Immature natural killer cell (primary cell): ENCODE results near the gene INO80. TPM values are rescaled to one million over a fixed set of nuclear protein-coding genes. Genes with fewer than 3 reads are reported as not detected.

Experiments used
- DNase-seq, 3 donors: peaks; one replicate each; pipeline ENCODE4 v3.0.0; 2022; ENCODE audit warnings: mixed read lengths in 1 of 3
- H3K27ac Mint-ChIP-seq, 6 donors: one replicate each; pipeline ENCODE4 v1.8.0; 2020; ENCODE audit warnings: mixed read lengths in 6 of 6, mild to moderate bottlenecking in 5 of 6, inconsistent platforms in 4 of 6, moderate library complexity in 3 of 6
- H3K27me3 Mint-ChIP-seq, 3 donors: one replicate each; pipeline ENCODE4 v1.8.0; 2020 to 2021; ENCODE audit warnings: low read depth in 3 of 3, mild to moderate bottlenecking in 3 of 3, mixed read lengths in 3 of 3, moderate library complexity in 3 of 3, inconsistent platforms in 1 of 3
- H3K36me3 Mint-ChIP-seq, 3 donors: one replicate each; pipeline ENCODE4 v1.8.0; 2020; ENCODE audit warnings: mixed read lengths in 3 of 3, inconsistent platforms in 2 of 3, mild to moderate bottlenecking in 2 of 3
- H3K4me1 Mint-ChIP-seq, 2 donors: one replicate each; pipeline ENCODE4 v1.8.0; 2020; ENCODE audit warnings: inconsistent platforms in 2 of 2, mild to moderate bottlenecking in 2 of 2, mixed read lengths in 2 of 2, moderate library complexity in 1 of 2
- H3K4me3 Mint-ChIP-seq, 5 donors: one replicate each; pipeline ENCODE4 v1.8.0; 2020; ENCODE audit warnings: mild to moderate bottlenecking in 5 of 5, mixed read lengths in 5 of 5, inconsistent platforms in 3 of 5, moderate library complexity in 3 of 5
- H3K9me3 Mint-ChIP-seq, 6 donors: one replicate each; pipeline ENCODE4 v1.8.0; 2020; ENCODE audit warnings: mild to moderate bottlenecking in 6 of 6, mixed read lengths in 6 of 6, inconsistent platforms in 4 of 6, moderate library complexity in 3 of 6
- polyA plus RNA-seq, 3 donors: library from polyadenylated mRNA; unstranded; fragments of 300-500 nt; fragmentation: Illumina TruSeq; gene quantifications; one replicate each; pipeline ENCODE4 v1.2.3, GENCODE V29; 2021

Gene INO80
- polyA plus RNA-seq, 3 donors from 2014 or later = 0.50 to 5.4 (median 2.4) TPM

GRCh38 chr15:41056810-41057209 lies 59.3 kb downstream of the INO80 start:
- no peak for DNase-seq
- Mint-ChIP-seq H3K36me3 (peaks cover 36 to 61% (median 45%) of the 10 kb centered on the region in 3 donors), H3K27me3 (peaks cover 0 to 2% (median 1%) of the 10 kb centered on the region in 3 donors), H3K4me1 (no peaks in the 10 kb centered on the region), H3K4me3 (no peak overlapping the region), H3K27ac (no peak overlapping the region), H3K9me3 (peaks cover 0 to 8% (median 1%) of the 10 kb centered on the region in 6 donors)

- Mint-ChIP-seq H3K36me3 (peaks cover 29 to 58% (median 45%) of the 10 kb centered on the region in 3 donors), H3K4me3 (no peak overlapping the region), H3K27ac (no peak overlapping the region), H3K4me1 (no peaks in the 10 kb centered on the region), H3K9me3 (peaks cover 0 to 2% (median 0%) of the 10 kb centered on the region in 6 donors), H3K27me3 (peaks cover 0 to 2% (median 1%) of the 10 kb centered on the region in 3 donors)
- DNase-seq = no peak
Measured at GRCh38 chr15:41055706-41056105, 60.4 kb downstream of the INO80 start.

GRCh38 chr15:41051139-41051538 lies 64.9 kb downstream of the INO80 start:
- no peak overlapping the region for H3K4me3 Mint-ChIP-seq
- peaks cover 35 to 59% (median 42%) of the 10 kb centered on the region in 3 donors for H3K36me3 Mint-ChIP-seq
- H3K27ac Mint-ChIP-seq = no peak overlapping the region
- no peak for DNase-seq
- H3K9me3 Mint-ChIP-seq = no peaks in the 10 kb centered on the region
- no peaks in the 10 kb centered on the region for H3K4me1 Mint-ChIP-seq
- peaks cover 0 to 2% (median 1%) of the 10 kb centered on the region in 3 donors for H3K27me3 Mint-ChIP-seq

GRCh38 chr15:41048852-41049251 lies 67.2 kb downstream of the INO80 start:
- Mint-ChIP-seq H3K4me3 (no peak overlapping the region), H3K27me3 (no peaks in the 10 kb centered on the region), H3K4me1 (no peaks in the 10 kb centered on the region), H3K27ac (no peak overlapping the region), H3K9me3 (no peaks in the 10 kb centered on the region), H3K36me3 (peaks cover 35 to 63% (median 37%) of the 10 kb centered on the region in 3 donors)
- DNase-seq = no peak

- no peak for DNase-seq
- H3K4me3 Mint-ChIP-seq = no peak overlapping the region
- H3K4me1 Mint-ChIP-seq = no peaks in the 10 kb centered on the region
- peak overlapping the region in 1 of 6 donors; percentile 6 for H3K27ac Mint-ChIP-seq
- peaks cover 31 to 62% (median 36%) of the 10 kb centered on the region in 3 donors for H3K36me3 Mint-ChIP-seq
- H3K27me3 Mint-ChIP-seq = no peaks in the 10 kb centered on the region
- no peaks in the 10 kb centered on the region for H3K9me3 Mint-ChIP-seq
Measured at GRCh38 chr15:41048397-41048796, 67.7 kb downstream of the INO80 start.

GRCh38 chr15:41047474-41047873 lies 68.6 kb downstream of the INO80 start:
- Mint-ChIP-seq H3K27me3 (no peaks in the 10 kb centered on the region), H3K4me1 (no peaks in the 10 kb centered on the region), H3K36me3 (peaks cover 28 to 64% (median 36%) of the 10 kb centered on the region in 3 donors), H3K27ac (peak overlapping the region in 1 of 6 donors; percentile 9), H3K4me3 (no peak overlapping the region), H3K9me3 (no peaks in the 10 kb centered on the region)
- DNase-seq = no peak

GRCh38 chr15:41043276-41043951 lies 72.7 kb downstream of the INO80 start:
- Mint-ChIP-seq H3K27ac (peak overlapping the region in 1 of 6 donors; percentile 51), H3K4me3 (no peak overlapping the region), H3K36me3 (peaks cover 17 to 47% (median 29%) of the 10 kb centered on the region in 3 donors), H3K9me3 (no peaks in the 10 kb centered on the region), H3K27me3 (no peaks in the 10 kb centered on the region), H3K4me1 (peaks cover 0 to 1% of the 10 kb centered on the region in 2 donors)
- no peak for DNase-seq

GRCh38 chr15:41042851-41043250 lies 73.2 kb downstream of the INO80 start:
- Mint-ChIP-seq H3K36me3 (peaks cover 17 to 49% (median 29%) of the 10 kb centered on the region in 3 donors), H3K27ac (no peak overlapping the region), H3K27me3 (no peaks in the 10 kb centered on the region), H3K9me3 (no peaks in the 10 kb centered on the region), H3K4me1 (peaks cover 0 to 1% of the 10 kb centered on the region in 2 donors), H3K4me3 (no peak overlapping the region)
- DNase-seq = no peak

GRCh38 chr15:41039121-41039520 lies 77.0 kb downstream of the INO80 start:
- Mint-ChIP-seq H3K4me1 (peaks cover 1 to 7% of the 10 kb centered on the region in 2 donors), H3K27ac (no peak overlapping the region)

GRCh38 chr15:41032079-41032328 lies 84.1 kb downstream of the INO80 start:
- Mint-ChIP-seq H3K27ac (no peak overlapping the region), H3K4me3 (no peak overlapping the region), H3K4me1 (peaks cover 7 to 30% of the 10 kb centered on the region in 2 donors), H3K36me3 (peaks cover 9 to 23% (median 15%) of the 10 kb centered on the region in 3 donors), H3K27me3 (peaks cover 0 to 3% (median 2%) of the 10 kb centered on the region in 3 donors), H3K9me3 (no peaks in the 10 kb centered on the region)
- no peak for DNase-seq

More at GRCh38 chr15:41039121-41039520, 77.0 kb downstream of the INO80 start:
- no peak overlapping the region for H3K4me3 Mint-ChIP-seq
- peaks cover 9 to 32% (median 20%) of the 10 kb centered on the region in 3 donors for H3K36me3 Mint-ChIP-seq
- H3K27me3 Mint-ChIP-seq = no peaks in the 10 kb centered on the region
- H3K9me3 Mint-ChIP-seq = no peaks in the 10 kb centered on the region
- no peak for DNase-seq

GRCh38 chr15:41031232-41032078 lies 84.6 kb downstream of the INO80 start:
- peaks cover 14 to 28% (median 15%) of the 10 kb centered on the region in 3 donors for H3K36me3 Mint-ChIP-seq
- H3K27me3 Mint-ChIP-seq = peaks cover 0 to 3% (median 2%) of the 10 kb centered on the region in 3 donors
- H3K4me3 Mint-ChIP-seq = peak overlapping the region in 1 of 5 donors; percentile 20
- no peak for DNase-seq
- H3K27ac Mint-ChIP-seq = peak overlapping the region in 3 of 6 donors; percentile 10 to 69 (median 56)
- H3K4me1 Mint-ChIP-seq = peaks cover 7 to 27% of the 10 kb centered on the region in 2 donors
- no peaks in the 10 kb centered on the region for H3K9me3 Mint-ChIP-seq

GRCh38 chr15:41028853-41029252 lies 87.2 kb downstream of the INO80 start:
- peaks cover 2 to 5% (median 2%) of the 10 kb centered on the region in 3 donors for H3K27me3 Mint-ChIP-seq
- no peaks in the 10 kb centered on the region for H3K9me3 Mint-ChIP-seq
- no peak overlapping the region for H3K27ac Mint-ChIP-seq
- no peak for DNase-seq
- H3K4me1 Mint-ChIP-seq = peaks cover 7 to 23% of the 10 kb centered on the region in 2 donors
- H3K4me3 Mint-ChIP-seq = no peak overlapping the region
- peaks cover 12 to 45% (median 16%) of the 10 kb centered on the region in 3 donors for H3K36me3 Mint-ChIP-seq

GRCh38 chr15:41025393-41025792 lies 90.7 kb downstream of the INO80 start:
- Mint-ChIP-seq H3K4me3 (no peak overlapping the region), H3K36me3 (peaks cover 9 to 43% (median 23%) of the 10 kb centered on the region in 3 donors), H3K9me3 (no peaks in the 10 kb centered on the region), H3K27me3 (peaks cover 0 to 2% (median 2%) of the 10 kb centered on the region in 3 donors), H3K4me1 (no peaks in the 10 kb centered on the region), H3K27ac (no peak overlapping the region)
- no peak for DNase-seq

- Mint-ChIP-seq H3K36me3 (peaks cover 9 to 45% (median 25%) of the 10 kb centered on the region in 3 donors), H3K4me1 (no peaks in the 10 kb centered on the region), H3K27me3 (peaks cover 0 to 2% (median 2%) of the 10 kb centered on the region in 3 donors), H3K4me3 (no peak overlapping the region), H3K27ac (peak overlapping the region in 2 of 6 donors; percentile 7), H3K9me3 (no peaks in the 10 kb centered on the region)
- DNase-seq = no peak
Measured at GRCh38 chr15:41024885-41025284, 91.2 kb downstream of the INO80 start.
